ENCODE data around the gene AXL. TPM values are rescaled to one million over a fixed set of nuclear protein-coding genes. Genes with fewer than 3 reads are reported as not detected.

Gene AXL
- total and polyA plus RNA-seq, 9 of the 15 experiments (the other 6 are each of a cell fraction or from before 2014, with no cell fraction given): 0.80 to 6.6 (median 1.6) TPM

GRCh38 chr19:41263850-41264580 is 45.0 kb downstream of the AXL start, which contains the start of gene HNRNPUL1 (continued):
- TF ChIP-seq E4F1 (CRISPR knock-in tag; IDR thresholded peaks at IDR 0.05; ENCODE audit: borderline replicate concordance) (no peak), NCOR1 (IDR thresholded peaks at IDR 0.05) (peak; percentile 24; the same call in 1 of the 2 replicates), ZNF354B (CRISPR knock-in tag; IDR thresholded peaks at IDR 0.05) (no peak), E2F3 (CRISPR knock-in tag; IDR thresholded peaks at IDR 0.05) (peak; percentile 84; the same call in 1 of the 2 replicates), FOXJ2 (tag; IDR thresholded peaks at IDR 0.05) (peak; percentile 82), FOXK2 (conservative IDR thresholded peaks at IDR 0.05 in 1 of 2, IDR thresholded peaks at IDR 0.05 in 1 of 2; ENCODE audit: low read depth in 2 of 2) (peak; percentile 83 to 88; a peak in 1 of 4 replicates), ZNF444 (CRISPR knock-in tag; IDR thresholded peaks at IDR 0.05) (no peak), BCLAF1 (IDR thresholded peaks at IDR 0.05; ENCODE audit: borderline replicate concordance in 1 of 2, control insufficient read depth in 1 of 2, low read depth in 2 of 2, low read length in 1 of 2) (0 out of 4 replicates have a peak, but pooled peaks of 1 of the 2 experiments have one; percentile 39), ZNF253 (CRISPR knock-in tag; conservative IDR thresholded peaks at IDR 0.05) (no peak), SNAPC5 (CRISPR knock-in tag; IDR thresholded peaks at IDR 0.05) (no peak), ZNF592 (IDR thresholded peaks at IDR 0.05) (no peak), ELF1 (tag; IDR thresholded peaks at IDR 0.05) (peak; percentile 83), ILF3 (IDR thresholded peaks at IDR 0.05; ENCODE audit: borderline replicate concordance) (no peak)
